SJSA1 (cell line): Measurements from ENCODE around the gene SERHL2. TPM values are rescaled to one million over a fixed set of nuclear protein-coding genes. Genes with fewer than 3 reads are reported as not detected.
"Not testable (repeated sequence)": the region's sequence is repeated elsewhere in the genome, so short reads cannot be mapped to it uniquely, and the experiment has no call there.

Experiments used
- DNase-seq, 2 experiments: peaks; one replicate each; pipeline ENCODE4 v3.0.0-alpha.2; 2015 to 2020; ENCODE audit warnings: low spot score in 2 of 2, low read depth in 1 of 2
- H3K27ac ChIP-seq: fragments of 250-450 bp; sonication (Bioruptor Pico); 2 replicates; pipeline ENCODE4 v1.5.1; 2020; ENCODE audit warnings: mild to moderate bottlenecking, moderate library complexity
- H3K27me3 ChIP-seq: fragments of 250-450 bp; sonication (Bioruptor Pico); replicated peaks from 2 replicates; pipeline ENCODE4 v1.5.1; 2020; ENCODE audit warnings: mild to moderate bottlenecking, moderate library complexity
- H3K36me3 ChIP-seq: fragments of 250-450 bp; sonication (Bioruptor Pico); 2 replicates; pipeline ENCODE4 v1.5.1; 2020; ENCODE audit warnings: mild to moderate bottlenecking
- H3K4me1 ChIP-seq: fragments of 250-450 bp; sonication (Bioruptor Pico); replicated peaks from 2 replicates; pipeline ENCODE4 v1.6.1; 2021; ENCODE audit warnings: mild to moderate bottlenecking
- H3K4me3 ChIP-seq: fragments of 250-450 bp; sonication (Bioruptor Pico); 2 replicates; pipeline ENCODE4 v1.5.1; 2020; ENCODE audit warnings: mild to moderate bottlenecking
- H3K9me3 ChIP-seq: fragments of 250-450 bp; sonication (Bioruptor Pico); replicated peaks from 2 replicates; pipeline ENCODE4 v1.5.1; 2020; ENCODE audit warnings: mild to moderate bottlenecking
- total RNA-seq: library from RNA; depleted of rRNA; stranded (reverse); fragments of >200 nt; shearing (Covaris generic); gene quantifications from 2 replicates; pipeline ENCODE4 v1.2.3, GENCODE V29; 2014; rRNA removed

Gene SERHL2
- 2.9 and 8.6 TPM in 2 replicates for total RNA-seq

- DNase-seq: peak; percentile 36 to 90
- H3K27ac ChIP-seq: no peak within 1 kb of the TSS
These were observed at the start of gene SERHL2 for GRCh38 chr22:42553475-42554361. Gene SERHL2 (plus strand): TSS chr22:42553956. CDS start chr22:42554021, 65 bp downstream.

DNA sequence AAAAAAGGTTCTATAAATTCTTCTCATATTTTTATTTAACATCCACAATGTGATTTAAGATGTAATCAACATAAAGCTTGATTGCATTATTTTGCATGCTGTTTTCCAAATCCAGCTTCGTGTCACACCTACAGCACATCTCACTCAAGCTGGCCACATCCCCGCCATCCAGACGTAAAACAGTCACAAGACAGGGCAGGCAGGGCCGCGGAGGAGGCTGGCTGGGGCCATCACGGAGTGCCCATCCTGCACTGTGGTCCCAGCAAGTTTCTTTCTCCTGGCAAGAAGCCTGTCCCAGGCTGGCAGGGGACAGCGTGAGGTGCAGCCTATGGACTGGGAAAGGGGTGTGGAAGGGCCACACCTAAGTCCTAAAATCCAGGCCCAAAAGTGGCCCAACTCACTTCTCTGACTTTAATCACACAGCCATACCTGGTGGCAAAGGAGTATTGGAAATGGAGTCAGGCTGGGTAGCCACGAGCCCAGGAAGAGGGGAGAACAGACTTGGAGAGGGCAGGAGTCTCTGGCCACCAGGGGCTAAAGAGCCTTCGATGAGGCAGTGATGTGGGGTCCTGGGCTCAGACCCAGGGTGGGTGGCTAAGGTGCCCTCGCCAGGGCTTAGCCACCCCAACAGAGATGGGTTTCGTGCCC, 45.3 kb upstream of the SERHL2 start:
- not testable (repeated sequence) for H3K27me3 ChIP-seq, H3K4me3 ChIP-seq, DNase-seq, H3K9me3 ChIP-seq, H3K27ac ChIP-seq, H3K4me1 ChIP-seq
- peaks cover 13% of the 10 kb centered on the region for H3K36me3 ChIP-seq

More at GRCh38 chr22:42553475-42554361, at the start of gene SERHL2:
- Histone ChIP-seq H3K36me3 (no peaks in the 10 kb centered on the region), H3K27me3 (no peaks in the 10 kb centered on the region), H3K4me1 (peaks cover 10% of the 10 kb centered on the region), H3K9me3 (no peaks in the 10 kb centered on the region), H3K4me3 (peak within 1 kb of the TSS; percentile 37)

- not testable (repeated sequence) for H3K4me1 ChIP-seq, H3K27ac ChIP-seq, H3K9me3 ChIP-seq, H3K27me3 ChIP-seq, DNase-seq, H3K4me3 ChIP-seq
- H3K36me3 ChIP-seq: peaks cover 13% of the 10 kb centered on the region
These were observed 44.8 kb upstream of the SERHL2 start for GRCh38 chr22:42508975-42509364.

- Histone ChIP-seq H3K36me3 (peaks cover 13% of the 10 kb centered on the region), H3K4me1 (no peaks in the 10 kb centered on the region), H3K9me3 (no peaks in the 10 kb centered on the region), H3K27me3 (no peaks in the 10 kb centered on the region), H3K4me3 (no peak overlapping the region), H3K27ac (no peak overlapping the region)
- no peak for DNase-seq
These were observed 44.2 kb upstream of the SERHL2 start for GRCh38 chr22:42509548-42509947.

DNA sequence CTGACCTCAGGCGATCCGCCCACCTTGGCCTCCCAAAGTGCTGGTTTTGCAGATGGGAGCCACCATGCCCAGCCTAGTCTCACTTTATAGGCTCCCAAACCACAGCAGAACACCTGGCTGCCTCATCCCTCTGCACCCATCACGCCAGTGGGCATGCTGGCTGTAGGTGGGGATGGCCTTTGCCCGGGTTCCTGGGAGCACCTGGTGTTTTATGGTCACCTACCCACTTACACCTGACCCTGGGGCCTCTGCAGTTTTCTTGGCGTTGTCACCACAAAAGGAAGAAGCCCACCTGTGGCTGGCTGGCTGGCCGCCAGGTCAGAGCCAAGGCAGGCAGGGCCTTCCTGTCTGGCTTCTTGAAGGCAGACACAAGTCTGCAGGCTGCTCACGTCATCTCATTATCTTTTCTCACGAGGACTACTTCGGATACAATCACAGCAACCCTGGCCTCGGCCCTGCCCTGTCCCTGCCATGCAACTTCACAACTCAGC, 42.3 kb upstream of the SERHL2 start:
- Histone ChIP-seq H3K27me3 (no peaks in the 10 kb centered on the region), H3K36me3 (peaks cover 13% of the 10 kb centered on the region), H3K27ac (no peak overlapping the region), H3K4me1 (no peaks in the 10 kb centered on the region), H3K4me3 (no peak overlapping the region), H3K9me3 (no peaks in the 10 kb centered on the region)
- DNase-seq: no peak

- not testable (repeated sequence) for H3K27ac ChIP-seq, H3K9me3 ChIP-seq, H3K4me3 ChIP-seq, H3K4me1 ChIP-seq, H3K27me3 ChIP-seq
- peak in 1 of 2 experiments; percentile 9 for DNase-seq
- H3K36me3 ChIP-seq: peaks cover 14% of the 10 kb centered on the region
These were observed 41.3 kb upstream of the SERHL2 start for GRCh38 chr22:42512273-42512990.

GRCh38 chr22:42514331-42514730, 39.4 kb upstream of the SERHL2 start:
- not testable (repeated sequence) for H3K4me1 ChIP-seq, H3K27ac ChIP-seq, DNase-seq, H3K9me3 ChIP-seq, H3K4me3 ChIP-seq, H3K27me3 ChIP-seq
- peaks cover 20% of the 10 kb centered on the region for H3K36me3 ChIP-seq

DNA sequence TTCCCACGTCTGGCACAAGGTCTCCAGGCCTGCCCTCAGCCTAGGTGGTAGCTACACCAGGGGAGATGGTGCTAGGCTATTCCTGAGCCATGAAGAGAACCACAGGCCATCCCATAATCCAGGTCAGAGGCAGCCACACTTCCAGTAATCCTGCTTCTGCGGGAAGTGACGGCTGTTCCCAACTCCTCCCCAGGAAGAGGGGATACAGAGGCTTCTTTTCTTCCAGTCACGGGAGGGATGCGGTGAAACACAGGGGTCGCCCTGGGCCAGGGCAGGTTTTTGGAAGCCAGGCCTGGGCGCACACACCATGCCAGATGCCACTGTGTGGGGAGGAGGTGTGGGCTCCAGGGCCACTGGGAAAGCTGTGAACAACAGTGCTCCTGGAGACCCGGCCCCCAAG, 38.5 kb upstream of the SERHL2 start:
- H3K36me3 ChIP-seq: peaks cover 22% of the 10 kb centered on the region
- not testable (repeated sequence) for H3K4me1 ChIP-seq, H3K4me3 ChIP-seq, H3K9me3 ChIP-seq, H3K27me3 ChIP-seq, DNase-seq, H3K27ac ChIP-seq

DNA sequence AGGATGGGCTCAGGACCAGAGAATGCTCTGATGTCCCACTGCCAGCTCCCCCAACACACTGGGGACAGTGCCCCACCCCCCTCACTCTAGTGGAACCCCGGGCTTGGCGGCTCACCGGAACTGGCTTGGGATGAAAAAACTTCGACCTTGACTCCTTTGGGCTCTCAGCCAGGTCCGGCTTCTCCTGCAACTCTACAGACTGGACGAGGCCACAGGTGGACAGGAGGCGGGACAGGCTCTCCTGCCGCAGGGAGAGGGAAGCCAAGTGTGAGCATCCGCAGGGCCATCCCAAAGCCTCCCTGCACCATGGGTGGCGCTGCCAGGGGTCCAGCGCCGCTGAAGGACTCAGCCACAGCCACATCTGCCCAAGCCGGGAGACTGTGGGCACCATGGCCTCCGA, 37.9 kb upstream of the SERHL2 start:
- H3K9me3 ChIP-seq: no peaks in the 10 kb centered on the region
- DNase-seq: no peak
- no peak overlapping the region for H3K4me3 ChIP-seq
- H3K4me1 ChIP-seq: peaks cover 6% of the 10 kb centered on the region
- peaks cover 22% of the 10 kb centered on the region for H3K36me3 ChIP-seq
- no peaks in the 10 kb centered on the region for H3K27me3 ChIP-seq
- no peak overlapping the region for H3K27ac ChIP-seq

DNA sequence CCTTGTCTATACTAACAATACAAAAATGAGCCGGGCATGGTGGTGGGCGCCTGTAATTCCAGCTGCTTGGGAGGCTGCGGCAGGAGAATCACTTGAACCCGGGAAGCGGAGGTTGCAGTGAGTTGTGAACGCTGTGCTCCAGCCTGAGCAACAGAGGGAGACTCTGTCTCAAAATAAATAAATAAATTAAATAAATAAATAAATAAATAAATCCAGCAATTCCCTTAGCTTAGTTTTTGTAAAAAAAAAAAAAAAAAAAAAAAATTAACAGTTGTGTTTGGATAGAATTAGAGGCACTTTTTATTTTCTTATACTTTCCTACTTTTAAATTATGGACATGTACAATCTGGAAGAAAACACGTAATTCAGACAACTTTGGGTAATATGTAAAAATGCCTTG, 36.7 kb upstream of the SERHL2 start:
- H3K4me3 ChIP-seq, H3K27me3 ChIP-seq, H3K27ac ChIP-seq, H3K9me3 ChIP-seq, DNase-seq, H3K4me1 ChIP-seq: not testable (repeated sequence)
- peaks cover 14% of the 10 kb centered on the region for H3K36me3 ChIP-seq

GRCh38 chr22:42518638-42519524, 34.9 kb upstream of the SERHL2 start:
- H3K36me3 ChIP-seq, H3K4me1 ChIP-seq, DNase-seq, H3K9me3 ChIP-seq, H3K27me3 ChIP-seq: not testable (repeated sequence)
- peak overlapping the region; percentile 66; the same call in 1 of the 2 replicates for H3K27ac ChIP-seq
- H3K4me3 ChIP-seq: peak overlapping the region; percentile 84

- Histone ChIP-seq H3K36me3 (peaks cover 10% of the 10 kb centered on the region; the same call in 1 of the 2 replicates), H3K27ac (peak within 1 kb of the TSS; percentile 66)
These were observed 34.0 kb upstream of the SERHL2 start, which contains the start of gene RRP7A for GRCh38 chr22:42519525-42520401. Gene RRP7A (minus strand): TSS chr22:42519796. CDS start chr22:42519786, 10 bp downstream.

More at GRCh38 chr22:42519525-42520401, 34.0 kb upstream of the SERHL2 start, which contains the start of gene RRP7A:
- H3K4me1 ChIP-seq: peaks cover 6% of the 10 kb centered on the region
- DNase-seq: peak; percentile 61 to 77
- H3K27me3 ChIP-seq: no peaks in the 10 kb centered on the region
- no peaks in the 10 kb centered on the region for H3K9me3 ChIP-seq
- peak within 1 kb of the TSS; percentile 84 for H3K4me3 ChIP-seq
